Measurements from ENCODE around the gene HNF1A.

The HNF1A gene

GRCh38 chr12:121009741-121010140 lies 31.4 kb downstream of the HNF1A start:
- FAIRE-seq (no peak), DNase-seq (ENCODE audit: low spot score) (no peak)

GRCh38 chr12:121010860-121011259 lies 32.5 kb downstream of the HNF1A start:
- DNase-seq (ENCODE audit: low spot score) (no peak), FAIRE-seq (no peak)

DNA sequence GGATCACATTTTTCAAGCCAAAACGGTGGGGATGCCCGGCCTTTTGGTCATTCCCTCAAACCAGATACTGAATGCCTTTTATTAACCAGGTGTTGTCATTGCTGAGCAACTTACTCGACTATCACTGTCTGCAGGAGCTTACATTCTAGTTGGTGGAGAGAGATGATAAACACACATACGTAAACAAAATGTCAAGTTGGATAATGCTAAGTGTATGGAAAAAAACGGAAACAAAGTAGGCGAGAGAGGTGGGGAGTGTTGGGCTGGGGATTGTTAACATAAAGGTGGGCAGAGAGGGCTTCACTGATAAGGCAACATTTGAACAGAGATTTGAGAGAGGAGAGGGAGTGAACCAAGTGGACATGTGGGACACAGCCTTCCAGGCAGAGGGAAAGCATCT lies 33.5 kb downstream of the HNF1A start:
- no peak for DNase-seq (ENCODE audit: low spot score)
- no peak for FAIRE-seq

GRCh38 chr12:121013715-121014114 lies 35.4 kb downstream of the HNF1A start:
- DNase-seq (ENCODE audit: low spot score): no peak
- FAIRE-seq: no peak

GRCh38 chr12:121015825-121016766 lies 37.8 kb downstream of the HNF1A start, which contains the start of gene C12orf43:
C12orf43 (minus strand) TSS chr12:121016487; CDS start chr12:121016474, 13 bp downstream.
- FAIRE-seq (peak; percentile 22), DNase-seq (ENCODE audit: low spot score) (peak; percentile 71)

- no peak for FAIRE-seq
Measured at GRCh38 chr12:121017966-121018491, 39.7 kb downstream of the HNF1A start.

DNA sequence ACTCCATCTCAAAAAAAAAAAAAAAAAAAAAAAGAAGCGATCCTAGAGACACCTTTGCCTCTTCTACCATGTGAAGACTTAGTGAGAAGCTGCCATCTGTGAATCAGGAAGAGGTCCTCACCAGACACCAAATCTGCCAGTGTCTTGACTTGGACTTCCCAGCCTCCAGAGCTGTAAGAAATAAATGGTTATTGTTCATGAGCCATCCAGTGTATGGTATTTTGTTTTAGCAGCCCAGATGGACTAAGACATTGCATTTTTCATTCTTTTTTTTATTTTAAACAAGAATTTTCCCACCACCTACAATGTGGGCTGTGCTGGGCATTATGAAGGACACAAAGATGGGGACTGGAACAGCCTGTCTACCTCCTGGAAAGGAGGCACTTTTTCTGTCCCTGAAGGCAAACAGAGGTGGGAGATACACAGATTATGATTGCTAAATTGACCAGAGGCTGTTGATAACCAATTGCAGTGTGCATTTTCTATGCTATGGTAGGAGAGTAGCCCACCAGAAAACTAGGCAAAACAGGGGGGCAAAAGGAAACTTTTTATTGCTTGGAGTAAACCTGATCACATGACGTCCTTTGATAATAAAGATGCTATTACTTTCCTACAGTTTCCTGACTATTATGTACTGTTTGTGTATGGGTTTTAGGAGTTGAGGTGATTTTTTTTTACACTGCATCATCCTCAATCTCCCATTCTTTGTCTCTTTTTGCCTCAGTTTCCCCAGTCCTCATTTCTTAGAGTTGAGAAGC lies 40.7 kb downstream of the HNF1A start:
- FAIRE-seq (no peak), DNase-seq (ENCODE audit: low spot score) (no peak)

More at GRCh38 chr12:121017966-121018491, 39.7 kb downstream of the HNF1A start:
- no peak for DNase-seq (ENCODE audit: low spot score)

GRCh38 chr12:121021754-121022153 lies 43.4 kb downstream of the HNF1A start:
- no peak for FAIRE-seq

DNA sequence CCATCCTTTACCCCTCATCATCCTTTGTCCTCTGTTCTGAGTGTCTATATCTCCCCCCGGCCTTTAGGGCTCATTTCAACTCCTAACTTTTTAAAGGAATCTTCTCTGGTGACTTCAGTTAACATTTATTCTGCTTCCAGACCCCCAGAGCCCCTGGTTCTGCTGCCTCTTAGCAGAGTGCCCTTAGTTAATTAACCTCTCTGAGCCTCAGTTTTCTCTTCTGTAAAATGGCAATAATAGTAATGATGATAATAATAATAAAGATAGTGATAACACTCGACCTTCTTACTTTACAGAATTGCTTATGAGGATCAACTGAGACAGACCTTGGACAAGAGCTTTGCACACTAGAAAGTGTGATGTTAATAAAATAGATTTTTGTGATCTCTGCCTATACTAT lies 44.4 kb downstream of the HNF1A start:
- DNase-seq (ENCODE audit: low spot score) (no peak), FAIRE-seq (no peak)

More at GRCh38 chr12:121021754-121022153, 43.4 kb downstream of the HNF1A start:
- no peak for DNase-seq (ENCODE audit: low spot score)

DNA sequence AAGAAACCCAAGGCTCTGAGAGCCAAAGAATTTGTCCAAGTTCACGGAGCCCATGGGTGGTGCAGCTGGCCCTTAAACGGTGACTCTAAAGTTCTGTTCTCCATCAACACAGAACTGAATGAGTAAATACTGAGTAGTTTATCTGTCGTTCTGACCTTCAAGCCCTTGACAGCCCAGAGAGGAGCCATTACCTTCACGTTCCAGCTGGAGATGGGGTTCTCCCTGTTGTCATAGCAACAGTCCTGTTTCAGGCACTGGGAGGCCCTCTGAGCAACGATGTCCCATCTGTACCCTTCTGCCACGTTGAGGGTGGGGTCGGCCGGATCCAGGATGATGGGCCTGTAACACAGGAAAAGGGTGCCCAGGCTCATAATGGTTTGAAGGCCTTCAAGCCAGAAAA lies 45.5 kb downstream of the HNF1A start:
- DNase-seq (ENCODE audit: low spot score): no peak
- FAIRE-seq: no peak

DNA sequence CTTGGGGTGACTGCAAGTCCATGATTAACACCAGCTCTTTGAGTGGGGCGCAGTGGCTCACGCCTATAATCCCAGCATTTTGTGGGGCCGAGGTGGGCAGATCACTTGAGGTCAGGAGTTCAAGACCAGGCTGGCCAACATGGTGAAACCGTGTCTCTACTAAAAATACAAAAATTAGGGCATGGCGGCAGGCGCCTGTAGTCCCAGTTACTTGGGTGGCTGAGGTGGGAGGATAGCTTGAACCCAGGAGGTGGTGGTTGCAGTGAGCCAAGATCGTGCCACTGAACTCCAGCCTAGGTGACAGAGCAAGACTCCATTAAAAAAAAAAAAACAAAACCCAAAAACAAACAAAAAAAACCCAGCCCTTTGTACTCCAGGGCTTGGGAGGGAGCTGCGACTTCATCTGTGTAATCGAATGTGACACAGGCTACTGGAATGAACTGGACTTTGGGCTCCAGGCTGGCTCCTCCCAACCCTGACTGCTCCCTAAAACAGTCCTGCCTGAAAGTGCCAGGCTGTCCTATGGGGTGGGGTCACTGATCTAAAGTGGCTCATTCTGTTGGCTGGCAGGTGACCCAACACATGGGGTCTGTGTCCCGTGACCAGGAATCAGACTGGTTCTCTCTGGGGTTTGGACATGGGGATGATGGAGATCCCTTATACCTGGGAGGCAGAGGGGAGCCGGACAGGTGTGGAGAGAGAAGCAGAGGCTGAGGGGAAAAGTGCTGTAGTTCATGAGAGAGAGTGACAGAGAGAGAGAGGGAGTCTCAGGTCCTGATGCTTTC lies 47.3 kb downstream of the HNF1A start:
- FAIRE-seq (no peak), DNase-seq (ENCODE audit: low spot score) (no peak)

DNA sequence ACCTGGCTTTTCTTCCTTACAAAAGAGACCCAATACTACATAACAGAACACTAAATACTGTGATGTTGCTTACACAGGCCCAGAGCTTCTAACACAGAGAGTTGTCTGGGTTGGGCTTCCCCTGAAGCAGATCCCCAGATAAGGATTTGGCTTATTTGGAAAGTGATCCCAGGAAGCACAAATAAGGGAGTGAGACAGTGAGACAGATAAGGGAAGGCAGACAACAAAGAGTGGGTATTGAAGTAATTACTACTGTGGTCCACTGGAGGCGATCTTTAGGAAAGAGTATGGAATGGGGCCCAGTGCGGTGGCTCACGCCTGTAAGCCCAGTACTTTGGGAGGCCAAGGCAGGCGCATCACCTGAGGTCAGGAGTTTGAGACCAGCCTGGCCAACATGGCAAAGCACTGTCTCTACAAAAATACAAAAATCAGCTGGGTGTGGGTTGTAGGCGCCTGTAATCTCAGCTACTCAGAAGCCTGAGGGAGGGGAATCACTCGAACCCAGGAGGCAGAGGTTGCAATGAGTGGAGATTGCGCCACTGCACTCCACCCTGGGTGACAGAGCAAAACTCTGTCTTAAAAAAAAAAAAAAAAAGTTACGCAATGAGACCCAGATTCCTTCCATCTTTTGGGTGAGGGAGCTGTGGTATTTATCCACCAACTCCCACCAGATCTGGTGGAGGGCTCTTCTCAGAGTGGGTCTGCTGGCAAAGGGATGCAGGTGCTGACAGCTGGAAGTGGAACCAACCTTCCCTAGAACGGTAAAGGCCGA lies 48.1 kb downstream of the HNF1A start:
- FAIRE-seq (no peak), DNase-seq (ENCODE audit: low spot score) (no peak)

- FAIRE-seq (no peak), DNase-seq (ENCODE audit: low spot score) (no peak)
Measured at GRCh38 chr12:121030576-121031212, 52.4 kb downstream of the HNF1A start.

DNA sequence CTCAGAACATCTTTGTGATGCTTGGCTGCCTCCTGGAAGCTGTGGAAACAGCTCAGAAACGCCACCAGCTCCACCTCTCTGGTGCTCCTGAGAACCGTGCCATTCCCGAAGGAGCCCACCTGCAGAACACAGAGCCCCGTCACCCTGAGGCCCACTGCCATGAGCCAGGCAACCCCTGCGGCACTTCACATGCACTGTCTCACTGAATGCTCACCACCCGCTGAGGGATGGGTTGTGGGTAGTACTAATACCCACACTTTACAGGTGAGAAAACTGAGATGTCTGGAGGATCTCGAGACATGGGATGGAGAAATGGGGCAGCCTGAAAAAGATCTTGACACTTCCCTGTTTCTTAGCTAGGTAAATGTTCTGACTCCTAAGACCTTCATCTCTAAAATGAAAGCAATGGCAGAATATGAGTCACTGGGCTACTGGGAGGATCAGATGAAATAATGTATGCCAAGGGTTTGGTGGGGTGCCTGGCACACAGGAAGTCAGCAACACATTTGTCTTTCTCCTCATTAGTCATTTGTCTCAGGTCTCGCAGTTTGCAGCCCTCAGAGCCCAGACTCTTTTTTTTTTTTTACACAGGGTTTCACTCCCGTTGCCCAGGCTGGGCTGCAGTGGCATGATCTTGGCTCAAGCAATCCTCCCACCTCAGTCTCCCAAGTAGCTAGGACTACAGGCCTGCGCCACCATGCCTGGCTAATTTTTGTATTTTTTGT lies 55.4 kb downstream of the HNF1A start:
- FAIRE-seq (peak; percentile 92), DNase-seq (ENCODE audit: low spot score) (peak; percentile 92)

- no peak for DNase-seq (ENCODE audit: low spot score)
- FAIRE-seq: no peak
Measured at GRCh38 chr12:121034616-121035305, 56.4 kb downstream of the HNF1A start.

DNA sequence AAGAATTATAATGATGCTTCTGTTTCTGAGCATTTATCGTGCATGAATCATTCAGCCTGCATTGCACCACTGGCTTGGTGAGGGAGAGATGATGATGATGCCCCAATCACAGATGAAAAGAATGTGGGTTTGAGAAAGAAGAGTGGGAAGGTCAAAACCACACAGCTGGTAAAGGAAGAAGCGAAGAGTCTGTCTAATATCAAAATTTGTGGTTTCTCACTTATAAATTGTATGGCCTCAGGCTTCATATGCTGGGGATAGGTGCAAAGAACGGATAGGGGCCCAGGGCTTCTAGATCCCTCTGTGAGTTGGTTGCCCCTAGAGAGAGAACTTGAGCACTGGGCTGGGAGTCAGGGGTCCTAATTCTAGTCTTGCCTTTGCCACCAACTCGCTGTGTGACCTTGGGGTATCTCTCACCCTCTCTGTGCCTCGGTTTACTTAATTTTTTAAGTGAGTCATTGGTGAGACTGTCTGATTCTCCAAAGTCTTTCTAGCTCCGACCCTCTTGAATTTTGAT lies 58.5 kb downstream of the HNF1A start:
- DNase-seq (ENCODE audit: low spot score): peak; percentile 54
- FAIRE-seq: peak; percentile 78

- no peak for FAIRE-seq
Measured at GRCh38 chr12:121038861-121039668, 60.7 kb downstream of the HNF1A start, which contains the start of gene OASL. OASL (minus strand) TSS chr12:121039246; CDS start chr12:121038971, 275 bp downstream.

More at GRCh38 chr12:121038861-121039668, 60.7 kb downstream of the HNF1A start, which contains the start of gene OASL:
- no peak for DNase-seq (ENCODE audit: low spot score)

Data from RCC 7860 (cell line).